Esophagus squamous epithelium (tissue), 4 donors: ENCODE measurements around the gene PIEZO1.

Source experiments
- CTCF ChIP-seq, 6 experiments: fragments of 450-650 bp in 4 of 6; fragments of 200-600 bp in 2 of 6; sonication (generic) in 2 of 6; IDR thresholded peaks; one replicate each; pipeline ENCODE4 v1.5.1; 2016 to 2019; ENCODE audit warnings: antibody characterized with exemption in 6 of 6, mild to moderate bottlenecking in 4 of 6, moderate library complexity in 4 of 6
- POLR2A ChIP-seq, 4 donors: fragments of 450-650 bp; IDR thresholded peaks; one replicate each; pipeline ENCODE4 v1.6.1; 2017; ENCODE audit warnings: antibody characterized with exemption in 4 of 4, mild to moderate bottlenecking in 4 of 4, moderate library complexity in 3 of 4

DNA sequence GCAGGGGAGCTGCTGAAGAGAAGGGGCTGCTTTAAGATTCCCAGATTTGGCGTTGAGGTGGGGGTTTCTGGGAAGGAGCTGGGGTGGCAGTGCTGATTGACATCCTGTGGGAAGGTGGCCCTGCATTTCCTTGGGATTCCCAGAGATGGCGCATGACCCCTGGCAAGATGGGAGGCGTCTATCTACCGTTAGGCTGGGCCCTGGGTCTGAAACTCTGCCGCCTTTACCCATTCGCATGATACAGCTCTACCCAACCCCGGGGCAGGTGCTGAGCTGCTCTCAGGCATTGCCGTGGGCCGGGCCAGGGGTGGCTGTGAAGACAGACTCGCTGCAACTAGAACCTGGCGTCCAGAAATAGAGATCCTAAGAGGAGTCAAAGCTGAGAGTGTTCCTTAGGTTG is 112.2 kb downstream of the PIEZO1 start:
- TF ChIP-seq CTCF (IDR thresholded peaks at IDR 0.05) = peak in 1 of 6 experiments; percentile 26
- no peak for TF ChIP-seq POLR2A (IDR thresholded peaks at IDR 0.05)
